Measurements from ENCODE around the gene PALM2AKAP2.

DNA sequence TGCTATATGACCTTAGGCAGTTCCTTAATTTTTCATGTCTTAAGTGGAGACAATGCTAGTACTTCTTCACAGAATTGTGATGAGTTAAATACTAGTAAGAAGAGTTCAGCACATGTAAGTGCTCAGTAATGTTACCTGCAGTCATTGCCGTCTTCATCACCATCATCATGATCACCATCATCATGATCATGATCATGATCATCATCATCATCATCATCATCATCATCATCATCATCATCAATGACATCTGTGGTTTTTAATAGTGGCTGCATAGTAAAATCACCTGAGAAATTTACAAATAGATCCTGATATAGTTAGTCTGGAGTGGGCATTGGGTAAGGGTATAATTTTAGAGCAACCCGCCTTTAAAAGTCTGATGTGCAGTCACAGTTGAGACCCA lies 14.7 kb upstream of the PALM2AKAP2 start:
- TF ChIP-seq, protein P1, sequence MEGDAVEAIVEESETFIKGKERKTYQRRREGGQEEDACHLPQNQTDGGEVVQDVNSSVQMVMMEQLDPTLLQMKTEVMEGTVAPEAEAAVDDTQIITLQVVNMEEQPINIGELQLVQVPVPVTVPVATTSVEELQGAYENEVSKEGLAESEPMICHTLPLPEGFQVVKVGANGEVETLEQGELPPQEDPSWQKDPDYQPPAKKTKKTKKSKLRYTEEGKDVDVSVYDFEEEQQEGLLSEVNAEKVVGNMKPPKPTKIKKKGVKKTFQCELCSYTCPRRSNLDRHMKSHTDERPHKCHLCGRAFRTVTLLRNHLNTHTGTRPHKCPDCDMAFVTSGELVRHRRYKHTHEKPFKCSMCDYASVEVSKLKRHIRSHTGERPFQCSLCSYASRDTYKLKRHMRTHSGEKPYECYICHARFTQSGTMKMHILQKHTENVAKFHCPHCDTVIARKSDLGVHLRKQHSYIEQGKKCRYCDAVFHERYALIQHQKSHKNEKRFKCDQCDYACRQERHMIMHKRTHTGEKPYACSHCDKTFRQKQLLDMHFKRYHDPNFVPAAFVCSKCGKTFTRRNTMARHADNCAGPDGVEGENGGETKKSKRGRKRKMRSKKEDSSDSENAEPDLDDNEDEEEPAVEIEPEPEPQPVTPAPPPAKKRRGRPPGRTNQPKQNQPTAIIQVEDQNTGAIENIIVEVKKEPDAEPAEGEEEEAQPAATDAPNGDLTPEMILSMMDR (conservative IDR thresholded peaks at IDR 0.05; ENCODE audit: low read length): no peak
- TF ChIP-seq EZH2phosphoT487 (IDR thresholded peaks at IDR 0.05; ENCODE audit: borderline replicate concordance): no peak
